SK-N-SH (cell line): ENCODE measurements around the gene ACRBP.

Experiments used
- CTCF ChIP-seq: fragments of 200-600 bp; sonication (generic); IDR thresholded peaks from 2 replicates; pipeline ENCODE4 v1.6.1; 2017; ENCODE audit warnings: antibody characterized with exemption, mild to moderate bottlenecking, moderate library complexity
- ELF1 ChIP-seq: IDR thresholded peaks from 2 replicates; pipeline ENCODE4 v1.4.0; 2012
- FOXJ3 ChIP-seq: sonication (generic); formaldehyde crosslinking; IDR thresholded peaks from 2 replicates; pipeline ENCODE4 v1.5.1; 2020; ENCODE audit warnings: mild to moderate bottlenecking, missing genetic modification reagents
- MXI1 ChIP-seq: IDR thresholded peaks from 2 replicates; pipeline ENCODE4 v1.6.1; 2012; ENCODE audit warnings: mild to moderate bottlenecking, low read depth, low read length, improper control_type of control experiment
- PBX3 ChIP-seq: IDR thresholded peaks from 2 replicates; pipeline ENCODE4; 2012
- POLR2AphosphoS5 ChIP-seq: IDR thresholded peaks from 2 replicates; pipeline ENCODE4 v1.6.1; 2012; ENCODE audit warnings: low read depth, low read length
- SIN3A ChIP-seq: IDR thresholded peaks from 2 replicates; pipeline ENCODE4 v1.6.1; 2012; ENCODE audit warnings: low read depth, mild to moderate bottlenecking, low read length, moderate library complexity, borderline replicate concordance

- TF ChIP-seq CTCF (no peak), MXI1 (no peak), ELF1 (no peak), POLR2AphosphoS5 (no peak), FOXJ3 (CRISPR knock-in tag) (no peak), SIN3A (no peak), PBX3 (no peak)
Observed at GRCh38 chr12:6650832-6651231, 3.6 kb upstream of the ACRBP start.
